GM18870 (cell line): ENCODE data around the gene CD300A.
"Not testable (repeated sequence)": the region's sequence is repeated elsewhere in the genome, so short reads cannot be mapped to it uniquely, and the experiment has no call there.

Experiments
- ATAC-seq: cut with Tn5 transposase; IDR thresholded peaks from one replicate; pipeline ENCODE4 v1.9.1; 2021; ENCODE audit warnings: moderate library complexity; ENCODE audit not compliant: unreplicated experiment

Gene CD300A

GRCh38 chr17:74516561-74517328, 50.3 kb downstream of the CD300A start:
- no peak for ATAC-seq

- ATAC-seq: not testable (repeated sequence)
These were observed 52.1 kb downstream of the CD300A start for GRCh38 chr17:74518413-74518981.

- no peak for ATAC-seq
These were observed 53.6 kb downstream of the CD300A start for GRCh38 chr17:74520016-74520434.

GRCh38 chr17:74520790-74521480, 54.5 kb downstream of the CD300A start:
- ATAC-seq: no peak

- no peak for ATAC-seq
These were observed 55.3 kb downstream of the CD300A start for GRCh38 chr17:74521701-74522201.

- ATAC-seq: no peak
These were observed 56.1 kb downstream of the CD300A start for GRCh38 chr17:74522381-74523105.

GRCh38 chr17:74523308-74523707, 56.9 kb downstream of the CD300A start:
- ATAC-seq: no peak

- no peak for ATAC-seq
These were observed 58.4 kb downstream of the CD300A start for GRCh38 chr17:74524653-74525464.

- no peak for ATAC-seq
These were observed 59.0 kb downstream of the CD300A start for GRCh38 chr17:74525465-74525725.

- ATAC-seq: no peak
These were observed 59.4 kb downstream of the CD300A start for GRCh38 chr17:74525781-74526288.

GRCh38 chr17:74526681-74527080, 60.2 kb downstream of the CD300A start:
- ATAC-seq: no peak

- ATAC-seq: no peak
These were observed 60.6 kb downstream of the CD300A start for GRCh38 chr17:74527081-74527480.

- ATAC-seq: no peak
These were observed 61.3 kb downstream of the CD300A start for GRCh38 chr17:74527756-74528155.

- ATAC-seq: peak; percentile 75
These were observed 62.2 kb downstream of the CD300A start for GRCh38 chr17:74528491-74529199.

GRCh38 chr17:74529243-74529642, 62.8 kb downstream of the CD300A start:
- no peak for ATAC-seq

GRCh38 chr17:74530831-74531150, 64.4 kb downstream of the CD300A start:
- ATAC-seq: no peak

GRCh38 chr17:74531231-74531761, 64.9 kb downstream of the CD300A start, which contains the start of gene CD300LB:
Gene CD300LB, minus strand, starts transcription at chr17:74531475. Its CDS starts 125 bp downstream, at chr17:74531350.
- no peak for ATAC-seq

- ATAC-seq: no peak
These were observed 65.7 kb downstream of the CD300A start for GRCh38 chr17:74532115-74532514.
